GM11168 (cell line): Measurements from ENCODE around the gene ARHGAP40.

ENCODE experiments used
- in situ Hi-C: fragments of 300-500 bp; cut with MboI; formaldehyde crosslinking; loops from one replicate; pipeline ENCODE4 v1.12.0; 2022; ENCODE audit warnings: low sequenced_read_pairs; ENCODE audit not compliant: unreplicated experiment

Gene ARHGAP40

DNA sequence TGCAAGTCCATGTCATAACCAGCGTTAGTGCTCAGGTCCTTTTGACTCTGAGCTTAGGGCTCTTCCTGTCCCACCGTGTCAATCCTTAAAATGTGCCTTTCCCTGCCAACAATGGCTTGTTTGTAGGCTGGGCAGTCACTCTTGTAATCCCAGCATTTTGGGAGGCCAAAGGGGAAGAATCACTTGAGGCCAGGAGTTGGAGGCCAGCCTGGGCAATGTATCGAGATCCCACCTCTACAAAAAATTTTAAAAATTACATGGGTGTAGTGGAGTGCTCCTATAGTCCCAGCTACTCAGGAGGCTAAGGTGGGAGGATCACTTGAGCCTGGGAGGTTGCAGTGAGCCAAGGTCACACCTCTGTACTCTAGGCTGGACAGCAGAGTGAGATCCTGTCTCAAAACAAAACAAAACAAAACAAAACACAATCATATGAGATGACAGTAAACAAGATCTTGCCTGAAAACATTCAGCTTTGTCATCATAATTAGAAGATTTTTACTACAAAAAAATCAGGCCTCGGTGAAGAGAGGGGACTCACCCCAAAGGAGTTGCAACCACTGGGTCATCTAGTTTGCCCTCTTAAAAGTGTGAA lies 70.2 kb downstream of the ARHGAP40 start:
- in situ Hi-C loops, result loop anchor here (25.0 kb wide), 1 partner anchor 241 kb away; no protein-coding TSS in a partner anchor

DNA sequence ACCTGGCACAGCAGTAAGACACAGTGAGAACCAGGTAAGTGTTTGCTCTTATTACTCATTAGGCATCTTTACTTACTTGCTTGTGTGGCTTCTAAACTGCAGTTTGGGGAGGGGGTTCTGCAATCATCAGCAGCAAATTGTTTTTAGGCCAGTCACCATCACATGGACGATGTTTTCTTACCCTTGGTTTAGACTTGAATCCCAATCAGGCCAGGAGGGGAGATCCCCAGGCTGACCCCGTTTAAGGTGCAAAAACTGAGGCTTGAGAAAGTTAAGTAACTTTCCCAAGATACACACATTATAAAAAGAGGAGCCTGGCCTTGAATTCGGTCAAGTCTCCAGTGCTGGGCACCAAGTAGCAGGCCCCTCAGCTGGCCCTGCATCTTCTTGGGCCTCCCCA lies 70.9 kb downstream of the ARHGAP40 start:
- in situ Hi-C loops, result loop anchor here (25.0 kb wide), 1 partner anchor 240 kb away; no protein-coding TSS in a partner anchor

DNA sequence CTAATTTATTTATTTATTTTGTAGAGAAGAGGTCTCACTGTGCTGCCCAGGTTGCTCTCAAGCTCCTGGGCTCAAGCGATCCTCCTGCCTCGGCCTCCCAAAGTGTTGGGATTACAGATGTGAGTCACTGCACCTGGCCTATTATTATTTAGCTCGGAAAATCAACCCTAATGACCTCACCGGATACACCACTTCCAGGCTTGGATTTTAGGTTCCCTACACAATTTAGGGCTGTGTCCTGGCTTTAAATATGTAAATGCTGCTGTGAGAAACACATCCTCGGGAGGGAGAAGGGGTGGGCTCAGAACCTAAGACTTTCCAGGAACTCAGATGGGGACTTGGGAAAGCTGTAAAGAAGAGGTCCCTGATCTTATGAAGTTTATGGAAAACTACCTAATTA lies 71.7 kb downstream of the ARHGAP40 start:
- in situ Hi-C loops, result loop anchor here (25.0 kb wide), 1 partner anchor 239 kb away; no protein-coding TSS in a partner anchor

DNA sequence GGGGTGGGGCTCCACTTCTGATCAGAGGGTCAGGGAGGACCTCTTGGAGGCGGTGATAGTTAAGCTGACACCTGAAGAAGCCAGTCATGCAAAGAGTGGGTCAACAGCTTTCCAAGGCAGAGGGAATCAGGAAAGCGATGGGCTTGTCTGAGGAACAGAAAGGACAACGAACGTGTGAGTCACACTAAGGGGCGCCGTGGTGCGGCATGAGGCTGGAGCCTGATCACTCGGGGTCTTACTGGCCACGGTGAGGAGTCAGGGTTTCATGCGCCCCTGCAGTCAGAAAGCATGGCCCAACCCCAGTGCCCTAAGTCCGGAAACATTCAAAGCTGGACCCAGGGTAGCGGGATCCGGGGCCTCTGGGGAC lies 72.1 kb downstream of the ARHGAP40 start:
- in situ Hi-C loops, result loop anchor here (25.0 kb wide), 1 partner anchor 239 kb away; no protein-coding TSS in a partner anchor

DNA sequence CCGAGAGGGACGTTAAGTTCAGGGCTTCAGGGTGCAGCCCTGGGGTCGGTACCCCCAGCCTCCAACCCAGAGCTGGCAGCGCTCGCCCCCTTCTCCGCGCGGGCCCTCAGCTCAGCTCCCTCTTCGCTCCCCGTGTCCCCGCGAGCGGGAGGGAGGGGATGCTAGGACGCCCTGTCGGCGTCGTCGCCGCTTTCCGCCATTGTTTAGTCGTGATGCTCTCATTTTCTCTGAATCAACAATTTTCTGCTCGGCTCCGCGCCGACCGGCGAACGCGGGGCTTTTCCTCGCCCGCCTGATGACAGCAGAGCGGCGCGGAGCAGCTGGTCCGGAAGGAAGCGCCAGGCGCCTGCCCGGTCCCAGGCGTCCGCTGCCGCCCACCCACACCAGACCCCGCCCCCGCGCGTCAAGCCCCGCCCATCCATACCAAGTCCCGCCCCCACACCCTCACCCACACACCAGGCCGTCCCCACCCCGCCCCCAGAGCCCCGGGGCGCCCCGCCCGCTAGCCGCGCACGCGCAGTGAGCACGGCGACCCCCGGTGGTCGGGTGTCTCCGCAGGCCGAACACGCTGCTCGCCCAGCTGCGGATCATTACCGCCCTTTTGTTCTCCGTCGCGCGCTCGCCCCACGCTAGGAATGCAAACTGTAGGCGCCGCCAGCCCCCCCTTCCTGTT lies 72.6 kb downstream of the ARHGAP40 start:
- in situ Hi-C loops, result loop anchor here (25.0 kb wide), 1 partner anchor 238 kb away; no protein-coding TSS in a partner anchor

DNA sequence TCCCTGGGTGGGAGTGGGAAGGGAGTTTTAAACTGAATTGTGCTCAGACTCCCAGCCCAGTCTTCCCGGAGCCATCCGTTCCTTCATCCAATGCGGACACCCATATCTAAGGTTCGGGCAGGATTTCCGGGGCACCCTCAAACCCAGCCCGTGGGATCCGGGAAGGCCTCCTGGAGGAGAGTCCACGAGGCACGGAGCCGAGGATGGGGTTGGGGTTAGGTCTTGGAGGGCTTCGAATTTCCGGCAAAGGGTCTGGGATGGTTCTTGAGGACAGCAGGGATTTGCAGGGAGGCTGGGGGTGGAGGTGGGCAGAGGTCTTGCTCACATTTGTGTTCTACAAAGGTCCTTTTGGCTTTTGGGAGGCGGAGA lies 73.1 kb downstream of the ARHGAP40 start:
- in situ Hi-C loops, result loop anchor here (25.0 kb wide), 1 partner anchor 238 kb away; no protein-coding TSS in a partner anchor

DNA sequence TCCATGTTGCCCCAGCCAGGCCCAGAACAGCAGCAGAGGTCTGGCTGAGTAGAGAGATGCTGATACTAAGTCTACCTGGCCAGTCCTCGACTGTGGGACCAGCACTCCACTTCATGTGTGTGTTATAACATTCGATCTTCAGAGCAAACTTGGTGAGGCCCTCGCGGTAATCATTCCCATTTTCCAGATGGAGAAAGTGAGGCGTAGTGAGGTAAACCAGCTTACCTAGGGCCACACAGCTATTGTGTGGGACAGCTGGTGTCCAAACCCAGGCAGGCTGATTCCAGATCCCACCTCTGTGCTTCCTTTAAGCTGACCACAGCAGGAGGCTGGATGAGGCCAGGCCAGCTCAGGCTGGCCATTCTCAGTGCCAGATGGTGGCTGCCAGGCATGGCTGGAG lies 75.0 kb downstream of the ARHGAP40 start:
- in situ Hi-C loops, result no loop called here

DNA sequence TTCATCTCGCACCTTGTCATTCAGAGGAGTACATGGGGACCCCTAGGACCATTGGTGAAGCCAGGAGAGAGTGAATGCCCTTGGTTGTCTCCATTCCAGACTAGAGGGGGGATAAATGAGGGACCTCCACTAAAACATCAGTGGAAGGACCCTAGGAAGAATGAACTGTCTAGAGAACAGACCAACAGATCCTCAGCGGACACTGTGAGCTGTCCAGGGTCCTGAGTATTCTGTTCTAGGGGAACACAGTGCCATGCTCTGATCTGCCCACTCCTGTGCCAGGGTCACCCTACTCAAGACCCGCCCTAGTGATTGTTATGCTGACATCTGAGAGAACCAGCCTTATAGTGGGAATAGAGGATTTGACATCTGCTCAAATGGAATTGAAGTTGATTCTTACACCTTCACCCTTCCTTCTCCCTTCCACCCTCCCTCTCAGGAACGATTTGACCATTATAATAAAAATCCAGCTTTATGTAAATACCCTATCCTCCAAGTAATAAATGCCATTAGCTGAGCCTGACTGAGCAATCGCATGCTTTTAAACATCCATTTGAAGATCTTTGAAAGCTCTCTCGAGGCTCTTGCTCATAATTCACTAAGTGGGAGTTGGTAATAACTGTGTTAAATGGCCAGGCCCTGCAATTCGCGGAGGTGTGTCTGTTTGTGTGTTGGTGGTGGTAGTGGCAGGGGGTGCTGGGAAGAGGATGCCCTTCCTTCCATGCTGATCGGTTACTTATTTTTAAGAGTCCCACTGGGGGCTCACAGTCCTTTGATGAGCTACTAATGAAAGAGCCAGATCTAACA lies 79.1 kb downstream of the ARHGAP40 start:
- in situ Hi-C loops, result no loop called here

DNA sequence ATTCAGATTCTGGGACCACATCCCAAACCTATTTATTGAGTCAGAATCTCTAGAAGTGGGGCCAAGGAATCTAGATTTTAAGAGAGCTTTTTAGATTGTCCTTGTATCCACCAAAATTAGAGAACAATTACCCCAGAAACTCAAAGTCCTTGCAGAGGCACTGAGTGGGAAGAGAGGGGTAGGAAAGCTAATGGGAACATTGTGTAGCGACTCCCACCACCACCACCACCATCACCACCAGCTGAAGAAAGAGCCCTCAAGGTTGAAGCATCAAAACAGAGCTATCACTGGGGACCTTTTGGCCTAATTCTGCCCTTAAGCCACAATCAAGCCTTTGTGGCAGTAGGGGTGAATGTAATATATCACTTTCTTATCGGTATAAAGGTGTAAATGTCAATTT lies 83.7 kb downstream of the ARHGAP40 start:
- in situ Hi-C loops, result no loop called here

DNA sequence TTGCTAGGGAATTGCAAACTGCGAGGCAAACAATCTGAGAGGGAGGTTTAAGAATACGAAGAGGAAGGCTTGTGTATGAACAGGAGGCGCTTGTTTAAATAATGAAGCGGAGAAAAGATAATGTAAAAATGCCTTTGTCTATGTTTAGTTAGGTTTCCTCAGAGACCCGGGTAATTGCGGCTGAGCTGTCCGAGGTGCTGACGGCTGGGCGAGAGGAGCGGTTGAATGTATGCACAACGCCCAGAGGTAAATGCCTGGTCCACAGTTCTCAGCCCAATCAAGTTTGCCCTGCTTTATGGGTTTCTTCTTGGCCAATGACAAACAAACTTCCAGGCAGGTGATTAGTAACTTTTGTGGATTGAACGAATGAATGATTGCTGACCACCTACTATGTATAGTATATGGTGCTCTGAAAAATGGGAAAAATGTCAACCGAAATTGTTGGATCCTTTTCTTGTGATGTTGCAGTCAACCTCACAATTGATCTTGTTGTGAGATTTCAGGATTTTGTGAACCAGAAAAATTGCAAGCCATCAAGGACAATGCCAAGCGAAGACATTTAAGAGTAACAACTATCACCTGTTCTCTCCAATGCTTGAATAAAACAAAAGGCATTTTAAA lies 84.4 kb downstream of the ARHGAP40 start:
- in situ Hi-C loops, result no loop called here

DNA sequence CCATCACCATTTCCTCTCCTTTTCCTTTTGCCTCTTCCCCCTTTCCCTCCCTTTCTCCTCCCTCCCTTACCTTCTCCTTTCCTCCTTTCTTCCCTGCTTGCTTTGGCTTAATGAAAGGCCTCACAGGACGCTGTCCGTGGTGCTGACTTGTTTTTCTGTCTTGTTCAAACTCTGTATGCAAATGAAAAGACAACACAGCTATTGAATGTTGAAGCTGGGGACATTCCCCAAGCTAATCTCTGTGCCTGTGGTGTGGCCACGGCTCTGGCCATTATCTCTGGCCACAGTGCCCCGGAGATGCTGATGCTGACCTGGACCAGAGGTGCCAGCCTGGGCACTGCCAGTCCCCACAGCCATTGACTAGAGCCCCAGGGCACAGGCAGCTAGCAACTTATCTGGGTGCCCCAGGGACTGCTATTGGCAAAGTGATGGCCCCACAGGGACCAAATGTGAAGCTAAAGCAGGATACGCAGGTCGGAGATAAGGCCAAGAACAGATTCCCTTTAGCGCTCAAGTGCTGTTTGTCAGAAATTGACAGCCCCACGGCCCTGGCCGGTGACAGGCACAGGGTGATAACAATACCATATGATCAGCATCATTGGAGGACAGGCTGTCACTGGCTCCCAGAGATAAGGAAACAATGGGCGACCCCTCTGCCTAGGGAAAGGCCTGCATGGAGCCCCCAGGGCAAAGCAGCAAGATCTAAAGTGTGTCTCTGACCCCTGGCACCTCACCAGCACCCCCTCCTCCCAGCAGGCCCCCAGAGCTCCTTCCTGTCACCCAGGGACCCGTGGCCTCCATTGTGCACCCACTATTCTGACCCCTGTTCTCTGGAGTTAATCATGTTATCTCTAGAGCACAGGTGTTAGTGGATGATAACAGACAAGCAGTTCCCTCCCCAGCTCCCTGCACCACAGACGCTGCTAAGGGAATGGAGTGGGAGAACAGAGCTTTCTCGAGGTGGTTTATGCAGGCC lies 91.1 kb downstream of the ARHGAP40 start:
- in situ Hi-C loops, result no loop called here

DNA sequence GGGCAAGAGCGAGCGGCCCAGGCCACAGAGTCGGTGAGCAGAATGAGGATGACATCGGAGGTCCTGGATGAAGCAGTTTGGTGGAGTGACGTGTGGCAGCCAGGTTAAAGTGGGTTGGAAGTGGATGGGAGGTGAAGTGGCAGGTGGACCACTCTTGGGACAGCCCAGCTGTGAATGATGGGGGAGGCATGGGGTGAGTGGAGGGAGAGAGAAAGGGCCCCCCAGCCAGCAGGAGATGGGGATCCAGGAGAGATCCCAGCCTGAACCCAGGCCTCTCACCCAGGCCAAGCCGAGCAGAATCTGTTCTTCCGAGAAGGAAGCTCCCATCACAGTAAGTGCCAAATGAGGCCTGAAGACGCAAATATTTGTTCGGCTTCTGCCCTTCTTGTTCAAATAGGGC lies 95.7 kb downstream of the ARHGAP40 start:
- in situ Hi-C loops, result no loop called here

DNA sequence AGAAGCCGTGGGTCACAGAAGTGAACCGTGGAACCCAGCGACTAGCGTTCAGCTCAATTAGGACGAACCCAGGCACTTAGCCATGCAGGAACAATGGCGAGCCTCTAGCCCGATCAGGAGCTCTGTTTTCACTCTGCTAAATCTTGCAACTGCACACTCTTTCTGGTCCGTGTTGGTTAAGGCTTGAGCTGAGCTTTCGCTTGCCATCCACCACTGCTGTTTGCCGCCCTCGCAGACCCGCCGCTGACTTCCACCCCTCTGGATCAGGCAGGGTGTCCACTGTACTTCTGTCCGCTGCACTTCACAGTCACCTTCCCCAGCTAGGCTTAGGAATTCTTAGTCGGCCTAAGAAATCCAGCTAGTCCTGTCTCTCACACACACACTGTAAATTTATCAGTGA lies 96.9 kb downstream of the ARHGAP40 start:
- in situ Hi-C loops, result no loop called here

DNA sequence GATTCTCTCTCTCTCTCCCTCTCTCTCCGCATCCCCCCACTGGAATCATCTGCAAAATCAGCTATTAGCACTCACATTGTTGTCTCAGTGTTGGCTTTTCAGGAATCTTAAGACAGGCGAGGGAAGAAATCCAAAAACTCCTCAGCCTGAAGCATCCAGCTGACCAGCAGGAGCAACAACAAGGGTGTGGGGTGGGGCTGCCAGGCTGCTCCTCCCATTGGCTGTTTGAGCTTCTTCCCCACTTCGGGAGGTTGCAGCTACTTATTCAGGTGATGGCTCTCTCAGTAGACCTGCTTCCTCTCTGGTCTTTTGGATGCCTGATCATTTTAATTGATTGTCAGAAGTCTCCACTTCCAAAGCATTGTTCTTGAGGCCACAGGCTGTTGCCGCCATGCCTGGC lies 98.5 kb downstream of the ARHGAP40 start:
- in situ Hi-C loops, result no loop called here
